ENCODE results near the gene TSEN2. TPM values are rescaled to one million over a fixed set of nuclear protein-coding genes. Genes with fewer than 3 reads are reported as not detected.

The TSEN2 gene
- total RNA-seq, 1 donor from 2014 or later: 21.3 TPM

DNA sequence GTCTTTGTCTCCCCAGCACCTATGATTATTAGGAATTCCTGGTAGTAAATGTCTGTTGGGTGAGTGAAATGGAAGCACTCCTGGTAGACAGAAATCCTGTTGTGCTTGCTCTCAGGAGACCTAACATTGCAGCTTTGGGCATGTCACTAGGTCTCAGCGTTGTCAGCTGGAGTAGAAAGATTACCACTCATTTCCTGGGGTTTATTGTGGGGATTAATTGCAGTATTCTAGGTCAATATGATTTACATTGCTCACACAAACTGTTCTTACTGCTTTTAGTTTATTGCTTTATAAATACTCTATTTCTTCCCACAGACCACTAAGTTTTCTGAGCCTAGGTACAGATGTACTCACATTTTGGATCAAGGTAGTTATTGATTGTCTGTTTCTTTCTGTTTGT lies 5.1 kb downstream of the TSEN2 start:
- FAIRE-seq: no peak
- peaks cover 7% of the 10 kb centered on the region for H3K36me3 ChIP-seq (ENCODE audit: control insufficient read depth, insufficient read depth, low read length)
- no peaks in the 10 kb centered on the region for H3K27me3 ChIP-seq (ENCODE audit: control insufficient read depth, insufficient read depth, low read length)
- H3K4me3 ChIP-seq (ENCODE audit: low read depth, low read length): no peak overlapping the region
- TF ChIP-seq, protein P1, sequence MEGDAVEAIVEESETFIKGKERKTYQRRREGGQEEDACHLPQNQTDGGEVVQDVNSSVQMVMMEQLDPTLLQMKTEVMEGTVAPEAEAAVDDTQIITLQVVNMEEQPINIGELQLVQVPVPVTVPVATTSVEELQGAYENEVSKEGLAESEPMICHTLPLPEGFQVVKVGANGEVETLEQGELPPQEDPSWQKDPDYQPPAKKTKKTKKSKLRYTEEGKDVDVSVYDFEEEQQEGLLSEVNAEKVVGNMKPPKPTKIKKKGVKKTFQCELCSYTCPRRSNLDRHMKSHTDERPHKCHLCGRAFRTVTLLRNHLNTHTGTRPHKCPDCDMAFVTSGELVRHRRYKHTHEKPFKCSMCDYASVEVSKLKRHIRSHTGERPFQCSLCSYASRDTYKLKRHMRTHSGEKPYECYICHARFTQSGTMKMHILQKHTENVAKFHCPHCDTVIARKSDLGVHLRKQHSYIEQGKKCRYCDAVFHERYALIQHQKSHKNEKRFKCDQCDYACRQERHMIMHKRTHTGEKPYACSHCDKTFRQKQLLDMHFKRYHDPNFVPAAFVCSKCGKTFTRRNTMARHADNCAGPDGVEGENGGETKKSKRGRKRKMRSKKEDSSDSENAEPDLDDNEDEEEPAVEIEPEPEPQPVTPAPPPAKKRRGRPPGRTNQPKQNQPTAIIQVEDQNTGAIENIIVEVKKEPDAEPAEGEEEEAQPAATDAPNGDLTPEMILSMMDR (IDR thresholded peaks at IDR 0.05; ENCODE audit: insufficient read depth, low read length, severe bottlenecking): no peak
- no peak for DNase-seq (ENCODE audit: low read depth)

DNA sequence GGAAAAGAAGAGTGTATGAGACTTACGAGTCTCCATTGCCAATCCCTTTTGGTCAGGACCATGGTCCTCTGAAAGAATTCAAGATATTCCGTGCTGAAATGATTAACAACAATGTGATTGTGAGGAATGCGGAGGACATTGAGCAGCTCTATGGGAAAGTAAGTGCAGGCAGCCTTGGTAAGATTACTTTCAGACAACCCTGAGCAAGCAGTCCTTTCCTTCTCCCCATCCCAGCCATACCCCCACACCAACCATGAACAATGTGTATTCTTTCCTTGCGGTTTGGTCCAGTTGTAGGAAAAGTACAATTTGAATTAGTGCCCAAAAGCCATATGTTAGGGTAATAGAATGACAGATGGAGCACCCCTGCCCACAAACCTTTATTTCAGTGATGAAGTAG lies 5.6 kb downstream of the TSEN2 start:
- H3K4me3 ChIP-seq (ENCODE audit: low read depth, low read length): no peak overlapping the region
- TF ChIP-seq, protein P1 (IDR thresholded peaks at IDR 0.05; ENCODE audit: insufficient read depth, low read length, severe bottlenecking): no peak
- no peak for DNase-seq (ENCODE audit: low read depth)
- FAIRE-seq: no peak
- H3K36me3 ChIP-seq (ENCODE audit: control insufficient read depth, insufficient read depth, low read length): peaks cover 7% of the 10 kb centered on the region
- H3K27me3 ChIP-seq (ENCODE audit: control insufficient read depth, insufficient read depth, low read length): no peaks in the 10 kb centered on the region

DNA sequence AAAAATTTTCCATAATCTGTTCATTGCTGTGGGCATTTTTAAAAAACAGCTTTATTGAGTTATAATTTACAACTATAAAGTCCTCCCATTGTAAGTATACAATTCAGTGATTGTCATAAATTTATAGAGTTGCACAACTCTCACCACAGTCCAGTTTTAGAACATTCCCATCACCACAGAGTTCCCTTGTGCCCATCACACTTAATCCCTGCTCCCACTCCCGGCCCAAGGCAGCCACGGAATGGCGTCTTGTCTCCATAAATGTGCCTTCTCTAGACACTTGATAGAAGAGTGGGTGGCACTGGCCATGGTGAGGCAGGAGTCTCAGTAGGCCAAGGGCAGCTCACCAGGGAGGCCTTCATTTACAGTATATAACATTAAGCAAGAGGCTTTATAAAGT lies 6.3 kb downstream of the TSEN2 start:
- no peak overlapping the region for H3K4me3 ChIP-seq (ENCODE audit: low read depth, low read length)
- no peaks in the 10 kb centered on the region for H3K27me3 ChIP-seq (ENCODE audit: control insufficient read depth, insufficient read depth, low read length)
- DNase-seq (ENCODE audit: low read depth): no peak
- TF ChIP-seq, protein P1 (IDR thresholded peaks at IDR 0.05; ENCODE audit: insufficient read depth, low read length, severe bottlenecking): no peak
- FAIRE-seq: no peak
- peaks cover 7% of the 10 kb centered on the region for H3K36me3 ChIP-seq (ENCODE audit: control insufficient read depth, insufficient read depth, low read length)

DNA sequence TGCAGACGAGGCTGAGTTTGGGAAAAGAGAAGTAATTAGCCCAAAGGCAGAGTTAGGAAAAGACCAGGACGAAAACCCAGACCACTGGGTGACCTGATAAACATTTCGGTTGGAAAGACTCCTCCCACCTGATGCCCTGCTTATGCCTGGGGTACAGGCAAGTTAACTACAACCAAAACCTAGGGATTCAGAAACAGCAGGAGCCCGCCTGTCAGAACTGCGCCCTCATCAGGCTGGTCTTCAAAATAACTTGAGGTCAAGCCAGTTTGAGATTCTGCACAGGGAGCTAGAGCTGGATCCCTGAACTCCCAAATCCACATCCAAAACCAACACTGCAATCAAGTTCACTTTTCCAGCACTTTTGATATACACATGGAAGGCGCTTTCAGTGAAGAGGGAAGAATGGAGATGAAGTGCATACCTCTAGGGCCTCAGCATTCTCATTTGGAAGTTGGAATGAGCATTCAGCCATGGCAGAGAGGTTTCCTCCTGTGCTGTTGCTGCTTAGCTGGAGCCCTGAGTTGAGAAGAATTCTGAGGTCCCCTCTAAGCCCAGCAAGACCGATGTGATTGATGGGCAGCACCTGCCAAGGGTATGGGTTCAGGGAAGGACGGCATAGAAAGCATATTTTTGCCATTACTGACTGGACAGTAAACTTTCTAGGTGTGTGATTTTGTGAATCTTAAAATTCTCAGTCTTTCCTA lies 11.6 kb downstream of the TSEN2 start:
- FAIRE-seq: no peak
- TF ChIP-seq, protein P1 (IDR thresholded peaks at IDR 0.05; ENCODE audit: insufficient read depth, low read length, severe bottlenecking): peak; percentile 9
- Histone ChIP-seq H3K27me3 (ENCODE audit: control insufficient read depth, insufficient read depth, low read length) (no peaks in the 10 kb centered on the region), H3K4me3 (ENCODE audit: low read depth, low read length) (no peak overlapping the region), H3K36me3 (ENCODE audit: control insufficient read depth, insufficient read depth, low read length) (peaks cover 8% of the 10 kb centered on the region)
- no peak for DNase-seq (ENCODE audit: low read depth)

DNA sequence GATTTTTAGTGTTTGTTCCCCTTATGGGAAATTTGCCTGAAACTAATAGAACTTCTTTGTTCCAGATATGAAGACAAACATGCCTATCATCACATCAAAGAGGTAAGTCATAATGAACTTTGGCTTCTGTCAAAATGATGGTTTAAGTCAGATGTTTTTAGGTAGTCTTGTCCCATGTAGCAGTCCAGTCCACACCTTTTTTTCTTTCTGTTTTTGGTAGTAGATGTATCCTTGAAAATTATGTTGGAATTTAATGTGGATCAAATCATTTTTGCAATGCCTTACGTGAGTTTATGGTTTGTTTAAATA lies 12.1 kb downstream of the TSEN2 start:
- TF ChIP-seq, protein P1 (IDR thresholded peaks at IDR 0.05; ENCODE audit: insufficient read depth, low read length, severe bottlenecking): no peak

DNA sequence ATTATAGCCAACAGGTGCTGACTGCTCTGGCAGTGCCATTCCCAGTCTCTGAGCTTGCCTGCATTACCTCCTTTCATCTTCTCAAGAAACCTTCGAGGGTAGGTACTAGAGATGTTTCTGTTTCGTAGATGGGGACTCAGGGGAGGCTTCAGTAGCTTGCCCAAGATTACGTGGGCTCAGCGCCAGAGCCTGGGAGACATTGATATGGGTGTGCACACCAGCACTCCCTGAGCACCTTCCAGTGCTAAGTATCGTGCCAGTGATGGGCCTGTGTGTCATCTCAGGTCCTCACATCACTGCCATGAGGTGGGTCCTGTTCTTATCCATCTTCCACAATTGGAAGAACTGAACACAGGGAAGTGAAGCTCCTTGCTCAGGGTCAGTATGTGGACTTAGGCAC lies 15.2 kb downstream of the TSEN2 start:
- Histone ChIP-seq H3K27me3 (ENCODE audit: control insufficient read depth, insufficient read depth, low read length) (no peaks in the 10 kb centered on the region), H3K4me3 (ENCODE audit: low read depth, low read length) (no peak overlapping the region), H3K36me3 (ENCODE audit: control insufficient read depth, insufficient read depth, low read length) (peaks cover 17% of the 10 kb centered on the region)
- DNase-seq (ENCODE audit: low read depth): no peak
- no peak for FAIRE-seq
- TF ChIP-seq, protein P1 (IDR thresholded peaks at IDR 0.05; ENCODE audit: insufficient read depth, low read length, severe bottlenecking): no peak

More for the DNA sequence above, 12.1 kb downstream of the TSEN2 start:
- H3K4me3 ChIP-seq (ENCODE audit: low read depth, low read length): no peak overlapping the region
- H3K27me3 ChIP-seq (ENCODE audit: control insufficient read depth, insufficient read depth, low read length): no peaks in the 10 kb centered on the region
- peaks cover 8% of the 10 kb centered on the region for H3K36me3 ChIP-seq (ENCODE audit: control insufficient read depth, insufficient read depth, low read length)
- FAIRE-seq (no peak), DNase-seq (ENCODE audit: low read depth) (no peak)

All from bronchial epithelial cell (primary cell).